SU-DHL-6 (cell line): Measurements from ENCODE around the gene WDR19.

Source experiments
- H2AFZ ChIP-seq: fragments of 200-600 bp; sonication (generic); 2 replicates; pipeline ENCODE4 v1.6.1; 2014; ENCODE audit warnings: low read depth, mild to moderate bottlenecking, moderate library complexity, mixed read lengths, antibody characterized with exemption, low read length; ENCODE audit not compliant: severe bottlenecking
- H3F3A ChIP-seq: fragments of 200-600 bp; shearing (Covaris generic); 2 replicates; pipeline ENCODE4 v1.6.0; 2016; ENCODE audit warnings: antibody characterized with exemption, mild to moderate bottlenecking; ENCODE audit not compliant: insufficient read depth
- H3K27ac ChIP-seq: fragments of 200-600 bp; sonication (generic); 2 replicates; pipeline ENCODE4 v1.5.1; 2016; ENCODE audit warnings: low read depth, mild to moderate bottlenecking, low read length, moderate library complexity, mixed read lengths
- H3K27me3 ChIP-seq: fragments of 200-600 bp; sonication (generic), shearing (Covaris generic); 2 replicates; pipeline ENCODE4 v1.6.0; 2014; ENCODE audit warnings: mild to moderate bottlenecking, low read length
- H3K36me3 ChIP-seq: fragments of 200-600 bp; sonication (generic); 2 replicates; pipeline ENCODE4 v1.6.1; 2014; ENCODE audit warnings: mild to moderate bottlenecking, low read length, mixed read lengths
- H3K4me2 ChIP-seq: fragments of 300-600, 200-600 bp; shearing (Covaris generic), sonication (generic); 2 replicates; pipeline ENCODE4 v1.6.0; 2014; ENCODE audit warnings: low read length, low read depth, mild to moderate bottlenecking; ENCODE audit not compliant: poor library complexity, severe bottlenecking
- H3K4me3 ChIP-seq: fragments of 200-600 bp; sonication (generic); 2 replicates; pipeline ENCODE4 v1.5.1; 2014; ENCODE audit warnings: antibody characterized with exemption, low read length, mild to moderate bottlenecking, mixed read lengths; ENCODE audit not compliant: insufficient read depth, poor library complexity, severe bottlenecking
- H3K79me2 ChIP-seq: fragments of 200-600 bp; sonication (generic); 2 replicates; pipeline ENCODE4 v1.6.1; 2014; ENCODE audit warnings: mild to moderate bottlenecking, low read length, moderate library complexity; ENCODE audit not compliant: insufficient read depth
- H3K9ac ChIP-seq: fragments of 200-600 bp; sonication (generic); 2 replicates; pipeline ENCODE4 v1.7.0; 2014; ENCODE audit warnings: mild to moderate bottlenecking, low read length
- H3K9me2 ChIP-seq: fragments of 200-600 bp; sonication (generic); replicated peaks from 2 replicates; pipeline ENCODE4 v1.6.1; 2014; ENCODE audit warnings: low read length; ENCODE audit not compliant: insufficient read depth
- H3K9me3 ChIP-seq: fragments of 200-600 bp; sonication (generic); 2 replicates; pipeline ENCODE4 v1.6.1; 2014; ENCODE audit warnings: low read length, mixed read lengths; ENCODE audit not compliant: insufficient read depth
- H4K20me1 ChIP-seq: fragments of 200-600 bp; sonication (generic); 2 replicates; pipeline ENCODE4 v1.6.1; 2014; ENCODE audit warnings: low read depth, mild to moderate bottlenecking, antibody characterized with exemption, low read length, moderate library complexity, mixed read lengths
- EZH2phosphoT487 ChIP-seq: fragments of 200-600 bp; sonication (generic), shearing (Covaris generic); conservative IDR thresholded peaks from 2 replicates; pipeline ENCODE4 v1.6.1; 2018; ENCODE audit warnings: mild to moderate bottlenecking, antibody characterized with exemption, low read length, moderate library complexity, mixed read lengths
- TF ChIP-seq, protein P1 (sequence below): fragments of 200-600 bp; sonication (generic); IDR thresholded peaks from one replicate; pipeline ENCODE4 v1.5.1; 2017; ENCODE audit warnings: antibody characterized with exemption, mild to moderate bottlenecking, low read length, moderate library complexity; ENCODE audit not compliant: insufficient read depth, poor library complexity, severe bottlenecking

Gene WDR19

DNA sequence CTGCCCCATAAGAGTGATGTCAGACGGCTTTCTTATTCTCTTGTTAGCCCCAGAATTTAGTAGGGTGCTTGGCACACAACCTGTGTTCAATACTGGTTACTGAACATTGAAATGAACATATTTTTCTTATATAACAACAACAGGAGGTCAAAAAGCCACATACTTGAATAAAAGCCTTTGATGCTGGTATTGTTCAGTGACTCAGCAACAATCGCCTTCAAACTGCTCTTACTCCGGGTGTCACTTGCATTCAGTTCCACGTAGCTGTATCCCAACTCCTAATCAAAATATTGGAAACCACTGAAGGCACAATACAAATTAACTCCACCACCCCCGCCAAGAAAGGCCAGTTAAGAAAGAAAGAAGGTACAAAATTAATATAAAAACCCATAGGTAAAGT lies 122.3 kb downstream of the WDR19 start:
- no peaks in the 10 kb centered on the region for H3K27me3 ChIP-seq
- H2AFZ ChIP-seq: no peak overlapping the region
- H4K20me1 ChIP-seq: no peaks in the 10 kb centered on the region
- TF ChIP-seq, protein P1, sequence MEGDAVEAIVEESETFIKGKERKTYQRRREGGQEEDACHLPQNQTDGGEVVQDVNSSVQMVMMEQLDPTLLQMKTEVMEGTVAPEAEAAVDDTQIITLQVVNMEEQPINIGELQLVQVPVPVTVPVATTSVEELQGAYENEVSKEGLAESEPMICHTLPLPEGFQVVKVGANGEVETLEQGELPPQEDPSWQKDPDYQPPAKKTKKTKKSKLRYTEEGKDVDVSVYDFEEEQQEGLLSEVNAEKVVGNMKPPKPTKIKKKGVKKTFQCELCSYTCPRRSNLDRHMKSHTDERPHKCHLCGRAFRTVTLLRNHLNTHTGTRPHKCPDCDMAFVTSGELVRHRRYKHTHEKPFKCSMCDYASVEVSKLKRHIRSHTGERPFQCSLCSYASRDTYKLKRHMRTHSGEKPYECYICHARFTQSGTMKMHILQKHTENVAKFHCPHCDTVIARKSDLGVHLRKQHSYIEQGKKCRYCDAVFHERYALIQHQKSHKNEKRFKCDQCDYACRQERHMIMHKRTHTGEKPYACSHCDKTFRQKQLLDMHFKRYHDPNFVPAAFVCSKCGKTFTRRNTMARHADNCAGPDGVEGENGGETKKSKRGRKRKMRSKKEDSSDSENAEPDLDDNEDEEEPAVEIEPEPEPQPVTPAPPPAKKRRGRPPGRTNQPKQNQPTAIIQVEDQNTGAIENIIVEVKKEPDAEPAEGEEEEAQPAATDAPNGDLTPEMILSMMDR: no peak
- TF ChIP-seq EZH2phosphoT487: no peak
- H3K79me2 ChIP-seq: no peaks in the 10 kb centered on the region
- no peak overlapping the region for H3K9ac ChIP-seq
- no peak overlapping the region for H3K4me3 ChIP-seq
- H3K9me3 ChIP-seq: no peaks in the 10 kb centered on the region
- no peak overlapping the region for H3K27ac ChIP-seq
- H3F3A ChIP-seq: no peaks in the 10 kb centered on the region
- no peak overlapping the region for H3K4me2 ChIP-seq
- no peaks in the 10 kb centered on the region for H3K9me2 ChIP-seq
- H3K36me3 ChIP-seq: peaks cover 49% of the 10 kb centered on the region

GRCh38 chr4:39305912-39306677 lies 123.8 kb downstream of the WDR19 start:
- TF ChIP-seq EZH2phosphoT487: no peak
- TF ChIP-seq, protein P1: no peak
- Histone ChIP-seq H3K27ac (no peak overlapping the region), H3K27me3 (no peaks in the 10 kb centered on the region), H3K9me2 (no peaks in the 10 kb centered on the region), H2AFZ (no peak overlapping the region), H3F3A (no peaks in the 10 kb centered on the region), H4K20me1 (no peaks in the 10 kb centered on the region), H3K4me3 (no peak overlapping the region), H3K9ac (no peak overlapping the region), H3K9me3 (no peaks in the 10 kb centered on the region), H3K36me3 (peaks cover 49% of the 10 kb centered on the region), H3K4me2 (no peak overlapping the region), H3K79me2 (no peaks in the 10 kb centered on the region)

GRCh38 chr4:39308611-39309010 lies 126.3 kb downstream of the WDR19 start:
- Histone ChIP-seq H3K27me3 (no peaks in the 10 kb centered on the region), H4K20me1 (no peaks in the 10 kb centered on the region), H3K9me2 (no peaks in the 10 kb centered on the region), H3F3A (no peaks in the 10 kb centered on the region), H3K27ac (no peak overlapping the region), H3K9me3 (no peaks in the 10 kb centered on the region), H3K4me3 (no peak overlapping the region), H3K79me2 (no peaks in the 10 kb centered on the region), H3K36me3 (peaks cover 60% of the 10 kb centered on the region), H3K9ac (no peak overlapping the region), H2AFZ (no peak overlapping the region), H3K4me2 (no peak overlapping the region)
- TF ChIP-seq EZH2phosphoT487: no peak

DNA sequence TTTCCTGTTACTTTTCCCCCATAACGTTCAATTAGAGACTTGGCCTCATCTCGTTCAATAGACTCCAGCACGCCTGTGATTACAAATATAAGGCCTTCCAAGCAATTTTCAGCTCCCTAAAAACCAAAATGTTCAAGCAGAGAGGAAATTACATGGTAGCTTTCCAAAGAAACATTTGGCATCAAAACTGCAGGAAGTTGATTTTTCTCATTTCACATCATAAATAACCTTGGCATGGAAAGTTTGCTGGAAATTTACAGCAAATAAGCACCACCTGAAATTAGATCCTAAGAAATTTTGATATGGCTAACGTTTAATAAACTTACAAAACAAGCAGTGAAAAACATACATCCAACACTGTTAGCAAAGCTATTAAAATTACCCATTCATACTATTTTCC lies 130.5 kb downstream of the WDR19 start:
- H3K27me3 ChIP-seq: no peaks in the 10 kb centered on the region
- peaks cover 57% of the 10 kb centered on the region for H3K36me3 ChIP-seq
- no peaks in the 10 kb centered on the region for H3K9me2 ChIP-seq
- no peak overlapping the region for H3K4me3 ChIP-seq
- no peaks in the 10 kb centered on the region for H3K79me2 ChIP-seq
- no peaks in the 10 kb centered on the region for H4K20me1 ChIP-seq
- H3K9ac ChIP-seq: no peak overlapping the region
- H3K4me2 ChIP-seq: no peak overlapping the region
- no peaks in the 10 kb centered on the region for H3K9me3 ChIP-seq
- no peaks in the 10 kb centered on the region for H3F3A ChIP-seq
- H2AFZ ChIP-seq: no peak overlapping the region
- H3K27ac ChIP-seq: no peak overlapping the region
- no peak for TF ChIP-seq EZH2phosphoT487
- TF ChIP-seq, protein P1: no peak
